ENCODE results near the gene IL1RL2.

IL1RL2 gene

DNA sequence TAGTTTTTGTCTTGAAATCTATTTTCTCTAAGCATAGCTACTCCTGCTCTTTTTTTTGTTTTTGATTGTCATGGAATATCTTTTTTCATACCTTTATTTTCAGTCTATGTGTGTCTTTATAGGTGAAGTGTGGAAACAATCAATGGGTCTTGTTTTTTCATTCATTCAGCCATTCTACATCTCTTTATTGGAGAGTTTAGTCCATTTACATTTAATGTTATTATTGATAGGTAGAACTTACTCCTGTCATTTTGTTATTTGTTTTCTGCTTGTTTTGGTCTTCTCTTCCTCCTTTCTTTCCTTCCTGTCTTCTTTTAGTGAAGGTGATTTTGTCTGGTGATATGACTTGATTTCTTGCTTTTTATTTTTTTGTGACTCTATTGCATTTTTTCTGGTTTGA lies 17.8 kb downstream of the IL1RL2 start:
- no peak for TF ChIP-seq FOXP2 (optimal IDR thresholded peaks at IDR 0.05; ENCODE audit: borderline replicate concordance, extremely low read depth, extremely low read length, insufficient read depth)
- TF ChIP-seq SIN3A (IDR thresholded peaks at IDR 0.05; ENCODE audit: borderline replicate concordance, insufficient read depth, low read length): no peak
- TF ChIP-seq POLR2AphosphoS5 (IDR thresholded peaks at IDR 0.05; ENCODE audit: low read depth, low read length): no peak
- TF ChIP-seq, protein P1, sequence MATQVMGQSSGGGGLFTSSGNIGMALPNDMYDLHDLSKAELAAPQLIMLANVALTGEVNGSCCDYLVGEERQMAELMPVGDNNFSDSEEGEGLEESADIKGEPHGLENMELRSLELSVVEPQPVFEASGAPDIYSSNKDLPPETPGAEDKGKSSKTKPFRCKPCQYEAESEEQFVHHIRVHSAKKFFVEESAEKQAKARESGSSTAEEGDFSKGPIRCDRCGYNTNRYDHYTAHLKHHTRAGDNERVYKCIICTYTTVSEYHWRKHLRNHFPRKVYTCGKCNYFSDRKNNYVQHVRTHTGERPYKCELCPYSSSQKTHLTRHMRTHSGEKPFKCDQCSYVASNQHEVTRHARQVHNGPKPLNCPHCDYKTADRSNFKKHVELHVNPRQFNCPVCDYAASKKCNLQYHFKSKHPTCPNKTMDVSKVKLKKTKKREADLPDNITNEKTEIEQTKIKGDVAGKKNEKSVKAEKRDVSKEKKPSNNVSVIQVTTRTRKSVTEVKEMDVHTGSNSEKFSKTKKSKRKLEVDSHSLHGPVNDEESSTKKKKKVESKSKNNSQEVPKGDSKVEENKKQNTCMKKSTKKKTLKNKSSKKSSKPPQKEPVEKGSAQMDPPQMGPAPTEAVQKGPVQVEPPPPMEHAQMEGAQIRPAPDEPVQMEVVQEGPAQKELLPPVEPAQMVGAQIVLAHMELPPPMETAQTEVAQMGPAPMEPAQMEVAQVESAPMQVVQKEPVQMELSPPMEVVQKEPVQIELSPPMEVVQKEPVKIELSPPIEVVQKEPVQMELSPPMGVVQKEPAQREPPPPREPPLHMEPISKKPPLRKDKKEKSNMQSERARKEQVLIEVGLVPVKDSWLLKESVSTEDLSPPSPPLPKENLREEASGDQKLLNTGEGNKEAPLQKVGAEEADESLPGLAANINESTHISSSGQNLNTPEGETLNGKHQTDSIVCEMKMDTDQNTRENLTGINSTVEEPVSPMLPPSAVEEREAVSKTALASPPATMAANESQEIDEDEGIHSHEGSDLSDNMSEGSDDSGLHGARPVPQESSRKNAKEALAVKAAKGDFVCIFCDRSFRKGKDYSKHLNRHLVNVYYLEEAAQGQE (IDR thresholded peaks at IDR 0.05; ENCODE audit: insufficient read depth in 1 of 2, low read depth in 2 of 2, low read length in 2 of 2): no peak
- TF ChIP-seq TAF1 (IDR thresholded peaks at IDR 0.05; ENCODE audit: borderline replicate concordance, insufficient read depth, low read length): no peak

DNA sequence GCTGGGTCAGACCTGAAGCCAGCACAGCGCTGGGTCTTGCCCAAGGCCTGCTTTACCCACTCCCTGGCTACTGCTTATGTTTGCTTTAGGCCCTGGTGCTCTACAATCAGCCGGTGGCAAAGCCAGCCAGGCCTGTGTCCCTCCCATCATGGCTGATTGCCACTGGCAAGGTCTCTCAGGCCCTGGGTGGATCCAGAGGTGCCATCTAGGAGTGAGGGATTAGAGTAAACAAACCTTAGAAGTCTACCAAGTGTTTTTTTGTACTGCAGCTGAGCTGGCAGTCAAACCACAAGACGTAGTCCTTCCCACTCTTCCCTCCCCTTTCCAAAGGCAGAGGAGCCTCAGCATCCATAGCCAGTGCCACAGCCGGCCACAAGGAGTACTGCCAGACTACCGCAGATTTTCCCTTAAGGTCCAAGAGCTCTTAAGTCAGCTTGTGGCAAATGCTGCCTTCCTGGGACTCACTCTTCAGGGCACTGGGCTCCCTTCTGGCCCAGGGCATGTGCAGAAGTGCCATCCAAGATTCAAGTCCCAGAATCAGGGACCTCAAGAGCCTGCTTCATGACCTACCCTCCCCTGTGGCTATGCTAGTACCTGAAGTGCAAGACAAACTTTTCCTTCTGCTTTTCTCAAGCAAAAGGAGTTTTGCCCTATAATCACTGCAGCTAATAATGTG lies 20.0 kb downstream of the IL1RL2 start:
- TF ChIP-seq, protein P1 (IDR thresholded peaks at IDR 0.05; ENCODE audit: insufficient read depth in 1 of 2, low read depth in 2 of 2, low read length in 2 of 2): no peak

DNA sequence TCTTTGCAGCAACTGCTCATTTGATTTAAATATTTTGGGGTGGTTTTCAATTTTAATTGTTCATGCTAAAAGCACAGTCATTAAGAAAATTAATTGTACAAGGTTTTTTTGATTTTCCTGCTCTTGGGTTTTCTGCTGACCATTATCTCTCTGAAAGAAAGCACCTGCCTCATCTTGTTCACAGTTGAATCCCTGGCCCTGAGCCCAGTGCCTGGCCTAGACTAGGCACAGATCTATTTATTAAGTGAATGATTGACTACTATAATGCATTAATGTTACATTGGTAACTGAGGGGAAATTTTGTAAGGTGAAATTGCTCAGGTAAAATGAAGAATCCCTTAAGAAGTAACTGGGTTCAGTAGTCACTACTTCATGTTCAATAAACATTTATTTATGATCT lies 22.0 kb downstream of the IL1RL2 start:
- TF ChIP-seq SIN3A (IDR thresholded peaks at IDR 0.05; ENCODE audit: borderline replicate concordance, insufficient read depth, low read length): no peak
- no peak for TF ChIP-seq POLR2AphosphoS5 (IDR thresholded peaks at IDR 0.05; ENCODE audit: low read depth, low read length)
- TF ChIP-seq TAF1 (IDR thresholded peaks at IDR 0.05; ENCODE audit: borderline replicate concordance, insufficient read depth, low read length): no peak
- TF ChIP-seq, protein P1 (IDR thresholded peaks at IDR 0.05; ENCODE audit: insufficient read depth in 1 of 2, low read depth in 2 of 2, low read length in 2 of 2): no peak
- TF ChIP-seq FOXP2 (optimal IDR thresholded peaks at IDR 0.05; ENCODE audit: borderline replicate concordance, extremely low read depth, extremely low read length, insufficient read depth): no peak

DNA sequence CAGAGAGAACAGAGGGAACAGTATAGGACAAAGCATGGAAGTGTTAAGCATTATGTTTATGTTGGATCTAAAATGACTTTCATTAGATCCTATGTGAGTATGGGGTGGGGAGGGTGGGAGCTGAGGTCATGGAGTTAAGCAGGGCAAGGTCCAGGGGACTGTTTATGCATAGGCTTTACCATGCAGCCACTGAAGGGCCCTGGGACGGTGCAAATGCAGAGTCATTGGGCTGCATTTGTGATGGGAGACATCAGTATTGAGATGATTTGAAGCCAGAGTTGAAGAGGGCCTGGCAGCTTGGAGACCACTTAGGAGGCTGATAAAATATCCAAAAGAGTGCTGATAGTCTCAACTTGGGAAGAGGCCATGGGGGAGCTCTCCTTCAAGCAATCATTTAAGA lies 22.7 kb downstream of the IL1RL2 start:
- no peak for TF ChIP-seq FOXP2 (optimal IDR thresholded peaks at IDR 0.05; ENCODE audit: borderline replicate concordance, extremely low read depth, extremely low read length, insufficient read depth)
- no peak for TF ChIP-seq SIN3A (IDR thresholded peaks at IDR 0.05; ENCODE audit: borderline replicate concordance, insufficient read depth, low read length)
- TF ChIP-seq TAF1 (IDR thresholded peaks at IDR 0.05; ENCODE audit: borderline replicate concordance, insufficient read depth, low read length): no peak
- TF ChIP-seq, protein P1 (IDR thresholded peaks at IDR 0.05; ENCODE audit: insufficient read depth in 1 of 2, low read depth in 2 of 2, low read length in 2 of 2): no peak
- TF ChIP-seq POLR2AphosphoS5 (IDR thresholded peaks at IDR 0.05; ENCODE audit: low read depth, low read length): no peak

DNA sequence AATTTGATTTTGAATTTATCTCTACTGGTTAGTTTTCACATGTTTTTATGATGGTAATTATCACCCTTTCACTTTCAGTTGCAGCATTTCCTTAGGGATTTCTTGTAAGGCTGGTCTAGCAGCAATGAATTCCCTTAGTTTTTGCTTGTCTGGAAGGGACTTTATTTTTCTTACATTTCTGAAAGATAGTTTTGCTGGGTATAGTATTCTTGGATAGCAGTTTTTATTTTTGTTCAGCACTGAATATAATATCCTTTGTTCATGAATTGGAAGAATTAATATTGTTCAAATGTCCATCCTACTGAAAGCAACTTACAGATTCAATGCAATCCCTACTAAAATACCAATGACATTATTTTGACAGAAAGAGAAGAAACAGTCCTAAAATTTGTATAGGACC lies 30.2 kb downstream of the IL1RL2 start:
- TF ChIP-seq SIN3A (IDR thresholded peaks at IDR 0.05; ENCODE audit: borderline replicate concordance, insufficient read depth, low read length) (no peak), POLR2AphosphoS5 (IDR thresholded peaks at IDR 0.05; ENCODE audit: low read depth, low read length) (no peak), TAF1 (IDR thresholded peaks at IDR 0.05; ENCODE audit: borderline replicate concordance, insufficient read depth, low read length) (no peak)

Data from PFSK-1 (cell line).